SK-N-SH (cell line): ENCODE measurements around the gene KCNG3. TPM values are rescaled to one million over a fixed set of nuclear protein-coding genes. Genes with fewer than 3 reads are reported as not detected.

Source experiments
- CTCF ChIA-PET: fragments of 300-600, 350-600 bp; formaldehyde crosslinking; extraction: SDS; loops from one replicate; lab custom pipeline; 2021; lab: Yijun Ruan, JAX
- POLR2A ChIA-PET: fragments of 350-600 bp; sonication (Branson Sonifier 250); formaldehyde crosslinking; extraction: SDS; loops from one replicate; lab custom pipeline; 2020; ENCODE audit warnings: antibody characterized with exemption, inconsistent platforms; lab: Yijun Ruan, JAX
- DNase-seq: peaks from one replicate; pipeline ENCODE4 v3.0.0; 2012
- H2AFZ ChIP-seq: fragments of 200-600 bp; sonication (generic); 2 replicates; pipeline ENCODE4 v1.8.1; 2016; ENCODE audit warnings: antibody characterized with exemption, mild to moderate bottlenecking, low read depth
- H3F3A ChIP-seq: fragments of 200-600 bp; sonication (generic); replicated peaks from 2 replicates; pipeline ENCODE3; 2016; ENCODE audit warnings: antibody characterized with exemption, mild to moderate bottlenecking; ENCODE audit not compliant: insufficient read depth
- H3K27ac ChIP-seq, 2 experiments: fragments of 200-500 bp in 1 of 2; fragments of 200-600 bp in 1 of 2; sonication (Bioruptor generic) in 1 of 2; sonication (generic), shearing (Covaris generic) in 1 of 2; 2 replicates each; pipeline versions ENCODE4 v1.5.1 to v1.6.1; 2014 to 2016; ENCODE audit warnings: low read depth in 2 of 2, inconsistent platforms in 1 of 2, low read length in 1 of 2, mild to moderate bottlenecking in 1 of 2, mixed read lengths in 1 of 2
- H3K27me3 ChIP-seq: fragments of 200-600 bp; sonication (generic), shearing (Covaris generic); 2 replicates; pipeline ENCODE4 v1.6.1; 2016; ENCODE audit warnings: mixed run types; ENCODE audit not compliant: insufficient read depth
- H3K36me3 ChIP-seq, 2 experiments: fragments of 200-500 bp in 1 of 2; fragments of 200-600 bp in 1 of 2; sonication (Bioruptor generic) in 1 of 2; sonication (generic) in 1 of 2; replicated peaks in 1 of 2; 2 replicates each; pipeline versions ENCODE3 to v1.5.1; 2014 to 2016; ENCODE audit warnings: low read length in 1 of 2, mild to moderate bottlenecking in 1 of 2; ENCODE audit not compliant: insufficient read depth in 2 of 2, control insufficient read depth in 1 of 2
- H3K4me1 ChIP-seq, 2 experiments: fragments of 200-500 bp in 1 of 2; fragments of 200-600 bp in 1 of 2; sonication (Bioruptor generic) in 1 of 2; sonication (generic), shearing (Covaris generic) in 1 of 2; 2 replicates each; pipeline versions ENCODE4 v1.5.1 to v1.6.1; 2014 to 2016; ENCODE audit warnings: low read depth in 1 of 2, low read length in 1 of 2, mixed run types in 1 of 2; ENCODE audit not compliant: insufficient read depth in 2 of 2, control insufficient read depth in 1 of 2
- H3K4me2 ChIP-seq: fragments of 200-600 bp; sonication (generic), shearing (Covaris generic); 2 replicates; pipeline ENCODE4 v1.6.1; 2017; ENCODE audit warnings: mixed run types
- H3K4me3 ChIP-seq, 2 experiments: fragments of 200-500 bp in 1 of 2; fragments of 200-600 bp in 1 of 2; sonication (Bioruptor generic) in 1 of 2; sonication (generic), shearing (Covaris generic) in 1 of 2; 2 replicates each; pipeline versions ENCODE4 v1.5.1 to v1.8.1; 2014 to 2016; ENCODE audit warnings: low read depth in 2 of 2, inconsistent platforms in 1 of 2, low read length in 1 of 2, mild to moderate bottlenecking in 1 of 2, mixed read lengths in 1 of 2, moderate library complexity in 1 of 2
- H3K79me2 ChIP-seq: fragments of 200-600 bp; sonication (generic); 2 replicates; pipeline ENCODE4 v1.8.1; 2017; ENCODE audit warnings: mild to moderate bottlenecking; ENCODE audit not compliant: insufficient read depth
- H3K9ac ChIP-seq: fragments of 200-600 bp; sonication (generic); 2 replicates; pipeline ENCODE4 v1.6.1; 2017; ENCODE audit warnings: mixed run types
- H3K9me2 ChIP-seq: fragments of 200-600 bp; sonication (generic); 2 replicates; pipeline ENCODE4 v1.6.1; 2017; ENCODE audit warnings: mixed run types
- H3K9me3 ChIP-seq: fragments of 200-600 bp; sonication (generic); 2 replicates; pipeline ENCODE4 v1.6.1; 2017; ENCODE audit warnings: mixed run types, mild to moderate bottlenecking, moderate library complexity
- H4K20me1 ChIP-seq: fragments of 200-600 bp; sonication (generic); 2 replicates; pipeline ENCODE4 v1.6.1; 2017; ENCODE audit warnings: mild to moderate bottlenecking, mixed run types; ENCODE audit not compliant: insufficient read depth
- CHD2 ChIP-seq: fragments of 150-350 bp; IDR thresholded peaks from 2 replicates; pipeline ENCODE4 v1.6.1; 2018; ENCODE audit warnings: low read length; ENCODE audit not compliant: partially characterized antibody
- EP300 ChIP-seq, 2 experiments: IDR thresholded peaks; 2 replicates each; pipeline versions ENCODE4 v1.4.0 to v1.6.1; 2012; ENCODE audit warnings: borderline replicate concordance in 1 of 2, low read depth in 1 of 2, low read length in 1 of 2
- FOXJ3 ChIP-seq: sonication (generic); formaldehyde crosslinking; IDR thresholded peaks from 2 replicates; pipeline ENCODE4 v1.5.1; 2020; ENCODE audit warnings: mild to moderate bottlenecking, missing genetic modification reagents
- FOXM1 ChIP-seq: IDR thresholded peaks from 2 replicates; pipeline ENCODE4 v1.4.0; 2012; ENCODE audit warnings: low read depth, mild to moderate bottlenecking
- GATA2 ChIP-seq: sonication (generic); formaldehyde crosslinking; IDR thresholded peaks from 2 replicates; pipeline ENCODE4 v1.5.0; 2020; ENCODE audit warnings: mild to moderate bottlenecking, missing genetic modification reagents
- MEF2A ChIP-seq: IDR thresholded peaks from 2 replicates; pipeline ENCODE4 v1.4.0; 2012; ENCODE audit warnings: low read depth, borderline replicate concordance
- NFIC ChIP-seq: IDR thresholded peaks from 2 replicates; pipeline ENCODE4 v1.4.0; 2012; ENCODE audit warnings: borderline replicate concordance
- NRF1 ChIP-seq: IDR thresholded peaks from 2 replicates; pipeline ENCODE4 v1.6.1; 2012; ENCODE audit warnings: low read depth, mild to moderate bottlenecking, low read length
- POLR2AphosphoS5 ChIP-seq: IDR thresholded peaks from 2 replicates; pipeline ENCODE4 v1.6.1; 2012; ENCODE audit warnings: low read depth, low read length
- RCOR1 ChIP-seq: fragments of 150-350 bp; IDR thresholded peaks from 2 replicates; pipeline ENCODE4 v1.6.1; 2017; ENCODE audit warnings: antibody characterized with exemption, low read length
- RFX5 ChIP-seq: IDR thresholded peaks from 2 replicates; pipeline ENCODE4 v1.6.1; 2012; ENCODE audit warnings: mild to moderate bottlenecking, improper control_type of control experiment, low read length
- SMC3 ChIP-seq: IDR thresholded peaks from 2 replicates; pipeline ENCODE4 v1.6.1; 2012; ENCODE audit warnings: low read depth, low read length, improper control_type of control experiment
- TAF1 ChIP-seq: IDR thresholded peaks from 2 replicates; pipeline ENCODE4 v1.6.1; 2012; ENCODE audit warnings: low read depth, mild to moderate bottlenecking, low read length, moderate library complexity, borderline replicate concordance
- YY1 ChIP-seq: IDR thresholded peaks from 2 replicates; pipeline ENCODE4 v1.4.0; 2012; ENCODE audit warnings: low read depth, mild to moderate bottlenecking
- whole genome bisulfite sequencing: methylation state at CpG from one replicate; pipeline ENCODE4 v1.1.6; 2017; ENCODE audit warnings: low lambda C conversion rate; 5-methylcytosine and 5-hydroxymethylcytosine counted together
- polyA plus RNA-seq, 3 experiments: library from polyadenylated mRNA; depleted of rRNA; stranded (reverse); fragments of >200 nt; gene quantifications; 2 replicates each; pipeline ENCODE4 v1.2.3, GENCODE V29; 2012
- TF ChIP-seq, protein P1 (sequence below): fragments of 200-600 bp; sonication (generic); IDR thresholded peaks from 2 replicates; pipeline ENCODE4 v1.6.1; 2017; ENCODE audit warnings: antibody characterized with exemption, mild to moderate bottlenecking, moderate library complexity
- TF ChIP-seq, protein P2 (sequence below): IDR thresholded peaks from 2 replicates; pipeline ENCODE4; 2012
- TF ChIP-seq, protein P3 (sequence below): fragments of 150-350 bp; IDR thresholded peaks from 2 replicates; pipeline ENCODE4 v1.6.1; 2016; ENCODE audit warnings: mild to moderate bottlenecking, low read depth, low read length

The KCNG3 gene
- polyA plus RNA-seq, 1 of the 3 experiments (the other 2 are of a cell fraction), result 0.03 TPM

DNA sequence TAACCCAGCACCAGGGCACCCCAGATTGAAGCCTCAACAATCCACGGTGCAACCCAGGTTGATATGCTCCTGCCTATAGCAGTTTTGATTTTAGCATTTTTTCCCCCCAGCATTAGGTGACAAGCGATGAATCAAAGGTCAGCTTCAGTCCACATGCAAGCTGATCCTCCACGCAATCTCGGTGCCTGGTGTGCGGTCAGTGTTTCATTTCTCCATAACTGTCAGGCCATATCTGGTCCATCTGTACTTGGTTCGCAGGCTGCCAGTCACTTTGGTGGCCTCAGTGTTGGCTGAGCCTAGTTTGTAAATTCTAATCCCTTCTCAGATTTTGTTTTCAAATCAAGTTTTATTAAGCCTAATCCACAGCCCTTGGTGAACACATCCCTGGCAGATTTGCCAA, 30.2 kb downstream of the KCNG3 start:
- no peaks in the 10 kb centered on the region for H3K9me3 ChIP-seq
- H3K9ac ChIP-seq, result no peak overlapping the region
- H3K4me3 ChIP-seq, result no peak overlapping the region
- 85% methylated on average over 6 of the region's 6 CpGs for WGBS
- TF ChIP-seq MEF2A (no peak), RFX5 (no peak), TAF1 (no peak), RCOR1 (no peak), POLR2AphosphoS5 (no peak), NRF1 (no peak)
- H3K4me2 ChIP-seq, result no peak overlapping the region
- no peaks in the 10 kb centered on the region; a peak in 1 of 4 replicates for H3K4me1 ChIP-seq
- H3K36me3 ChIP-seq, result no peaks in the 10 kb centered on the region
- H3F3A ChIP-seq, result no peaks in the 10 kb centered on the region
- no peaks in the 10 kb centered on the region for H3K79me2 ChIP-seq
- CTCF ChIA-PET, result interaction anchor here (1.2 kb wide), 1 partner anchor 11 kb away, joined by 4 read pairs; no protein-coding TSS in a partner anchor
- POLR2A ChIA-PET, result no interaction called here
- no peak overlapping the region for H2AFZ ChIP-seq
- no peaks in the 10 kb centered on the region for H3K27me3 ChIP-seq
- no peaks in the 10 kb centered on the region for H4K20me1 ChIP-seq
- H3K9me2 ChIP-seq, result no peaks in the 10 kb centered on the region
- DNase-seq, result no peak
- no peak overlapping the region for H3K27ac ChIP-seq

DNA sequence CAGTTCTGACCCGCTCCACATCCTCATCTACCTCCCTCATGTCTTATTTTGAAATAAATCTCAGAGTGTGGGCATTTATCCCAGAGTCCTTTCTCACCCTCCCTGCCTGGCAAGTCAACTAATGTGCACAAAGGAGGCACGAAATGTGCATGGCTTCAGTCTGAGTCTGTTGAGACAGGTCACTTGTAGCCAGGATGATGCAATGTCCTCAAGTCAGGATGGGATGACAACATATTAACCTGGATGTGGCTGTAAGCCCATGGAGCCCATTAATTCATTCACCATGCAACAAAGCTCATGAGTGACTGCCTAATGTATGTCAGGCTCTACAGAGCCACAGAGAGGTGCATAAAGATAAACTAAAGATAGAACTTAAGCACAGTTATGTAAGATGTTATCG, 34.5 kb downstream of the KCNG3 start:
- Histone ChIP-seq H3K9me3 (no peaks in the 10 kb centered on the region), H3K36me3 (no peaks in the 10 kb centered on the region), H2AFZ (no peak overlapping the region), H3K4me1 (peaks cover 0 to 2% of the 10 kb centered on the region in 2 experiments; a peak in 1 of 4 replicates), H3K27me3 (no peaks in the 10 kb centered on the region), H3F3A (no peaks in the 10 kb centered on the region), H3K4me3 (no peak overlapping the region), H3K9me2 (no peaks in the 10 kb centered on the region), H3K27ac (no peak overlapping the region), H3K9ac (no peak overlapping the region), H3K79me2 (no peaks in the 10 kb centered on the region), H4K20me1 (no peaks in the 10 kb centered on the region), H3K4me2 (no peak overlapping the region)
- ChIA-PET CTCF (interaction anchor here (1.1 kb wide), 1 partner anchor 204 kb away, joined by 4 read pairs; no protein-coding TSS in a partner anchor), POLR2A (interaction anchor here (0.7 kb wide), 1 partner anchor 77 kb away, joined by 3 read pairs; no protein-coding TSS in a partner anchor)
- TF ChIP-seq SMC3 (no peak), FOXM1 (no peak), NFIC (no peak)
- WGBS, result 85% methylated on average over 3 of the region's 3 CpGs
- DNase-seq, result no peak

DNA sequence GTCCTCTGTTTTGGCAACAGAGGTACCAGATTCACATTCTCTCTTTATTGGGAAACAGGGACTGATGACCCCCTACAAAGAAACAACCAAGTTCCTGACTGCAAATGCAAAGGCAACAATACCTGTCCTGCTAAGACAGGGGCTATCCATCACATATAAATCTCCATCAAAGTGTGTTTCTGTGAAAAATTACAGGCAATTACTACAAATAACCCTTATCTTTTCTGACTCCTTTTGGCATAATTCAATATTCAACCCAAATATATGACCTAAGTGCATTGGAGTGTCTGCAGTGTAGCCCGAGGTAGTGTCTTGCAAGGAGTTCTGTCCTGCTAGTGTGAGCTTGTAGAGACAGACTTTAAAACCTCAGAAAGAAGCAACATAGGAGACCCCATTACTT, 35.4 kb downstream of the KCNG3 start:
- ChIA-PET CTCF (interaction anchor here (1.1 kb wide), 1 partner anchor 205 kb away, joined by 4 read pairs; no protein-coding TSS in a partner anchor), POLR2A (interaction anchor here (0.7 kb wide), 1 partner anchor 78 kb away, joined by 3 read pairs; no protein-coding TSS in a partner anchor)
- no peak overlapping the region for H3K9ac ChIP-seq
- H3K27ac ChIP-seq, result no peak overlapping the region
- H3K4me3 ChIP-seq, result no peak overlapping the region
- no peaks in the 10 kb centered on the region for H3K79me2 ChIP-seq
- no peaks in the 10 kb centered on the region for H4K20me1 ChIP-seq
- no peaks in the 10 kb centered on the region for H3K9me2 ChIP-seq
- no peaks in the 10 kb centered on the region for H3K27me3 ChIP-seq
- DNase-seq, result no peak
- peaks cover 0 to 2% of the 10 kb centered on the region in 2 experiments; a peak in 1 of 4 replicates for H3K4me1 ChIP-seq
- H3K4me2 ChIP-seq, result no peak overlapping the region
- no peaks in the 10 kb centered on the region for H3K9me3 ChIP-seq
- WGBS, result 54% methylated on average over 1 of the region's 1 CpG
- H3K36me3 ChIP-seq, result no peaks in the 10 kb centered on the region
- H3F3A ChIP-seq, result no peaks in the 10 kb centered on the region
- no peak overlapping the region for H2AFZ ChIP-seq
- no peak for TF ChIP-seq NFIC
- TF ChIP-seq TAF1, result no peak
- TF ChIP-seq, protein P1, sequence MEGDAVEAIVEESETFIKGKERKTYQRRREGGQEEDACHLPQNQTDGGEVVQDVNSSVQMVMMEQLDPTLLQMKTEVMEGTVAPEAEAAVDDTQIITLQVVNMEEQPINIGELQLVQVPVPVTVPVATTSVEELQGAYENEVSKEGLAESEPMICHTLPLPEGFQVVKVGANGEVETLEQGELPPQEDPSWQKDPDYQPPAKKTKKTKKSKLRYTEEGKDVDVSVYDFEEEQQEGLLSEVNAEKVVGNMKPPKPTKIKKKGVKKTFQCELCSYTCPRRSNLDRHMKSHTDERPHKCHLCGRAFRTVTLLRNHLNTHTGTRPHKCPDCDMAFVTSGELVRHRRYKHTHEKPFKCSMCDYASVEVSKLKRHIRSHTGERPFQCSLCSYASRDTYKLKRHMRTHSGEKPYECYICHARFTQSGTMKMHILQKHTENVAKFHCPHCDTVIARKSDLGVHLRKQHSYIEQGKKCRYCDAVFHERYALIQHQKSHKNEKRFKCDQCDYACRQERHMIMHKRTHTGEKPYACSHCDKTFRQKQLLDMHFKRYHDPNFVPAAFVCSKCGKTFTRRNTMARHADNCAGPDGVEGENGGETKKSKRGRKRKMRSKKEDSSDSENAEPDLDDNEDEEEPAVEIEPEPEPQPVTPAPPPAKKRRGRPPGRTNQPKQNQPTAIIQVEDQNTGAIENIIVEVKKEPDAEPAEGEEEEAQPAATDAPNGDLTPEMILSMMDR, result no peak
- no peak for TF ChIP-seq POLR2AphosphoS5
- TF ChIP-seq EP300 (IDR thresholded peaks at IDR 0.05; ENCODE audit: borderline replicate concordance in 1 of 2, low read depth in 1 of 2, low read length in 1 of 2), result no peak
- no peak for TF ChIP-seq GATA2
- TF ChIP-seq SMC3, result no peak
- no peak for TF ChIP-seq NRF1
- TF ChIP-seq FOXJ3, result no peak
- no peak for TF ChIP-seq CHD2
- TF ChIP-seq MEF2A, result no peak
- TF ChIP-seq, protein P2, sequence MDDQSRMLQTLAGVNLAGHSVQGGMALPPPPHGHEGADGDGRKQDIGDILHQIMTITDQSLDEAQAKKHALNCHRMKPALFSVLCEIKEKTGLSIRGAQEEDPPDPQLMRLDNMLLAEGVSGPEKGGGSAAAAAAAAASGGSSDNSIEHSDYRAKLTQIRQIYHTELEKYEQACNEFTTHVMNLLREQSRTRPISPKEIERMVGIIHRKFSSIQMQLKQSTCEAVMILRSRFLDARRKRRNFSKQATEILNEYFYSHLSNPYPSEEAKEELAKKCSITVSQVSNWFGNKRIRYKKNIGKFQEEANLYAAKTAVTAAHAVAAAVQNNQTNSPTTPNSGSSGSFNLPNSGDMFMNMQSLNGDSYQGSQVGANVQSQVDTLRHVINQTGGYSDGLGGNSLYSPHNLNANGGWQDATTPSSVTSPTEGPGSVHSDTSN, result no peak
- no peak for TF ChIP-seq FOXM1
- no peak for TF ChIP-seq YY1
- TF ChIP-seq RCOR1, result no peak
- TF ChIP-seq, protein P3, sequence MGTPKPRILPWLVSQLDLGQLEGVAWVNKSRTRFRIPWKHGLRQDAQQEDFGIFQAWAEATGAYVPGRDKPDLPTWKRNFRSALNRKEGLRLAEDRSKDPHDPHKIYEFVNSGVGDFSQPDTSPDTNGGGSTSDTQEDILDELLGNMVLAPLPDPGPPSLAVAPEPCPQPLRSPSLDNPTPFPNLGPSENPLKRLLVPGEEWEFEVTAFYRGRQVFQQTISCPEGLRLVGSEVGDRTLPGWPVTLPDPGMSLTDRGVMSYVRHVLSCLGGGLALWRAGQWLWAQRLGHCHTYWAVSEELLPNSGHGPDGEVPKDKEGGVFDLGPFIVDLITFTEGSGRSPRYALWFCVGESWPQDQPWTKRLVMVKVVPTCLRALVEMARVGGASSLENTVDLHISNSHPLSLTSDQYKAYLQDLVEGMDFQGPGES, result no peak
- no peak for TF ChIP-seq RFX5
